Thoracic aorta (tissue), 2 donors: ENCODE results near the gene FNTB. TPM values are rescaled to one million over a fixed set of nuclear protein-coding genes. Genes with fewer than 3 reads are reported as not detected.
A peak's percentile ranks its signal among the peaks of the same experiment; 100 is the strongest.

Experiments used
- ATAC-seq: fragments of 150-250 bp; one replicate; pipeline ENCODE4 v1.8.0; 2017; ENCODE audit warnings: low read depth; ENCODE audit not compliant: insufficient number of reproducible peaks, low FRiP score
- DNase-seq: peaks from one replicate; pipeline ENCODE4 v3.0.0-alpha.2; 2020; ENCODE audit warnings: low spot score
- H3K27ac ChIP-seq, 2 donors: fragments of 200-600 bp; sonication (generic); 1 replicate in 1 of 2; 2 replicates in 1 of 2; pipeline ENCODE4 v1.5.1; 2016; ENCODE audit warnings: mild to moderate bottlenecking in 2 of 2, moderate library complexity in 2 of 2
- H3K27me3 ChIP-seq: fragments of 200-600 bp; sonication (generic); replicated peaks from 2 replicates; pipeline ENCODE4 v1.6.0; 2016; ENCODE audit warnings: mild to moderate bottlenecking; ENCODE audit not compliant: insufficient read depth
- H3K36me3 ChIP-seq: fragments of 200-600 bp; sonication (generic); one replicate; pipeline ENCODE4 v1.5.1; 2016
- H3K4me1 ChIP-seq, 2 donors: fragments of 200-600 bp; sonication (generic); 1 replicate in 1 of 2; 2 replicates in 1 of 2; pipeline versions ENCODE4 v1.5.1 to v1.6.0; 2016; ENCODE audit warnings: low read depth in 2 of 2, mild to moderate bottlenecking in 1 of 2; ENCODE audit not compliant: control insufficient read depth in 1 of 2
- H3K4me3 ChIP-seq: fragments of 200-600 bp; sonication (generic); 2 replicates; pipeline ENCODE4 v1.5.1; 2016; ENCODE audit warnings: mild to moderate bottlenecking
- H3K9me3 ChIP-seq: fragments of 200-600 bp; sonication (generic); 2 replicates; pipeline ENCODE4 v1.5.1; 2016
- total RNA-seq, 2 donors: library from RNA; depleted of rRNA; stranded (reverse); fragments of >200 nt; gene quantifications; one replicate each; pipeline versions ENCODE4 v1.1.0 to v1.2.3, GENCODE V29; 2016
- TF ChIP-seq, protein P1 (sequence below): fragments of 200-600 bp; sonication (generic); IDR thresholded peaks from one replicate; pipeline ENCODE4 v1.5.1; 2019; ENCODE audit warnings: antibody characterized with exemption

FNTB gene
- total RNA-seq, 2 donors from 2014 or later = 6.8 to 18.3 TPM

DNA sequence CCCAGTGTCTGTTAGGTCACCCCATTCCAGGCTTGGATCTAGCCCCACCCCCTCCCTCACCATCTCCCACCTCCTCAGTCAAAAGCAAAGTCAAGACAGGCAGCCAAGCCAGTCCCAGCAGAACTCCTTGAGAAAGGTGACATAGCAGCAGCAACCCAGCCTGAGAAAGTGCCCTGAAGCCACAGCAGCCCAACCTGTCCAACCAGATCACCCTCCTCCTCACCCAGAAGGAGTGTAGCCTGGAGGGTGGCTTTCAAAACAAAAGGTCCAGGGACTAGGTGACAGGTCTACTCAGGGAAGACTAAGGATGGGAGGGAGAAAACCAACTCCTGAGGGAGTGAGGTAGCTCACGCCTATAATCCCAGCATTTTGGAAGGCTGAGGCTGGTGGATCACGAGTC, 19.7 kb upstream of the FNTB start:
- DNase-seq (no peak), ATAC-seq (no peak)
- Histone ChIP-seq H3K36me3 (no peaks in the 10 kb centered on the region), H3K27me3 (no peaks in the 10 kb centered on the region), H3K9me3 (no peaks in the 10 kb centered on the region), H3K4me3 (no peak overlapping the region), H3K27ac (no peak overlapping the region), H3K4me1 (peaks cover 6 to 12% of the 10 kb centered on the region in 2 donors)
- TF ChIP-seq, protein P1, sequence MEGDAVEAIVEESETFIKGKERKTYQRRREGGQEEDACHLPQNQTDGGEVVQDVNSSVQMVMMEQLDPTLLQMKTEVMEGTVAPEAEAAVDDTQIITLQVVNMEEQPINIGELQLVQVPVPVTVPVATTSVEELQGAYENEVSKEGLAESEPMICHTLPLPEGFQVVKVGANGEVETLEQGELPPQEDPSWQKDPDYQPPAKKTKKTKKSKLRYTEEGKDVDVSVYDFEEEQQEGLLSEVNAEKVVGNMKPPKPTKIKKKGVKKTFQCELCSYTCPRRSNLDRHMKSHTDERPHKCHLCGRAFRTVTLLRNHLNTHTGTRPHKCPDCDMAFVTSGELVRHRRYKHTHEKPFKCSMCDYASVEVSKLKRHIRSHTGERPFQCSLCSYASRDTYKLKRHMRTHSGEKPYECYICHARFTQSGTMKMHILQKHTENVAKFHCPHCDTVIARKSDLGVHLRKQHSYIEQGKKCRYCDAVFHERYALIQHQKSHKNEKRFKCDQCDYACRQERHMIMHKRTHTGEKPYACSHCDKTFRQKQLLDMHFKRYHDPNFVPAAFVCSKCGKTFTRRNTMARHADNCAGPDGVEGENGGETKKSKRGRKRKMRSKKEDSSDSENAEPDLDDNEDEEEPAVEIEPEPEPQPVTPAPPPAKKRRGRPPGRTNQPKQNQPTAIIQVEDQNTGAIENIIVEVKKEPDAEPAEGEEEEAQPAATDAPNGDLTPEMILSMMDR = no peak

DNA sequence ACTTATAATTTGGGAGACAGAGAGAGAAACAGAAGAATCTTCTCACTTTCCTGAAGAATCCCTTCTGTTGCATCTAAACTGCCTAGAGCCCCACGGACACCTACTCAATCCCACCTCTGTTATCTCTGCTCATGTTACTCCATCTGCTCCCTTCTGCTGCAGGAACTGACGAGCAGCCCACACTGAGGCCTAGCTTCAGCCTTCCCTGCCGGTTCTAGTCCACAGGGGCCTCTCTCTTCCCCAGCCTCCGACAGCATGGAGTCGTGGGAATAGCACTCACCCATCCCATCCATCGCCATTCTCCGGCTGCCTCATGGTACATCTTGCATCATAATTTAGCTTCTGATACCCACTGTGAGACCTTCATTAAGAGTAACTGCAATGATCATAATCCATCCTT, 18.5 kb upstream of the FNTB start:
- ATAC-seq (no peak), DNase-seq (no peak)
- Histone ChIP-seq H3K27me3 (no peaks in the 10 kb centered on the region), H3K4me1 (peaks cover 6 to 17% of the 10 kb centered on the region in 2 donors), H3K36me3 (no peaks in the 10 kb centered on the region), H3K9me3 (no peaks in the 10 kb centered on the region), H3K27ac (no peak overlapping the region), H3K4me3 (no peak overlapping the region)
- TF ChIP-seq, protein P1 = no peak

DNA sequence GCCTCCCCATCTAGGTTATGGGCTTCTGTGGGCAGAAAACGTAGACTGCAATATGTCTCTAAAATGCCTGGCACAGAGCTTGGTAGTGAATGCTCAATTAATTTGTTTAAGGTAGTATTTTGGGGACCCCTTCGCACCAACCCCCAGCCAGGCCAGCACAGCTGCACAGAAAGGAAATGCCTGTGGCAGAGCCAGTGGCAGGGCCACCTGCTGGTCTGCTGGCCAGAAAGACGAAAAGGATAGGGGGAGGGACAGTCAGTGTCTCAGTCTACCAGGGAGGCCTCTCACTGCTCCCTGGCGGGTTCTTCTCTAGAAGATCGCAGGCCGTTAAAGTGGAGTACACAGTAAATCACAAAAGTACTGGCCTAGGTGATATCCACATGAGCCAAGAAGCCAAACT, 18.0 kb upstream of the FNTB start:
- no peak for DNase-seq
- Histone ChIP-seq H3K4me3 (no peak overlapping the region), H3K4me1 (peaks cover 6 to 17% of the 10 kb centered on the region in 2 donors), H3K27ac (no peak overlapping the region), H3K9me3 (no peaks in the 10 kb centered on the region), H3K27me3 (no peaks in the 10 kb centered on the region), H3K36me3 (no peaks in the 10 kb centered on the region)
- no peak for ATAC-seq
- TF ChIP-seq, protein P1 = no peak

DNA sequence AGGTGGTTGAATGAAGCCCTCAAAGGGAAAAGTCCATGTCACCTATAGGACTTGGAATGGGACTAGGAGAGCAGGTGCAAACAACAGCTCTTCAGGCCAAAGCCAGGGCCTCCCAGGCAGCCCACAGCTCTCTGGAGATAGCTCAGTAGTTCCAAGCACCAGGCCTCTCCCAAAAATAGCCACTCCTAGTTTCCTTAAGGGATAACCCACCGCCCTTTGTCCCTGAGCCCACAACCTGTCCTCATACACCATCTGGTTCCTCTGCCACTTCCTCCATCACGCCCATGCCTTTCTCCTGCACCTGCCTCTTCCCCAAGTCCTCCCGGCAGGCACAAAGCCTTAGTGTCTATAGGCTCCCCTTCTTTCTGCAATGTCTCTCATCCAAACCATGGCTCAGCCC, 16.7 kb upstream of the FNTB start:
- no peak for ATAC-seq
- Histone ChIP-seq H3K9me3 (no peaks in the 10 kb centered on the region), H3K4me3 (no peak overlapping the region), H3K27me3 (no peaks in the 10 kb centered on the region), H3K36me3 (no peaks in the 10 kb centered on the region), H3K27ac (no peak overlapping the region), H3K4me1 (peaks cover 6 to 17% of the 10 kb centered on the region in 2 donors)
- DNase-seq = no peak
- TF ChIP-seq, protein P1 = no peak

DNA sequence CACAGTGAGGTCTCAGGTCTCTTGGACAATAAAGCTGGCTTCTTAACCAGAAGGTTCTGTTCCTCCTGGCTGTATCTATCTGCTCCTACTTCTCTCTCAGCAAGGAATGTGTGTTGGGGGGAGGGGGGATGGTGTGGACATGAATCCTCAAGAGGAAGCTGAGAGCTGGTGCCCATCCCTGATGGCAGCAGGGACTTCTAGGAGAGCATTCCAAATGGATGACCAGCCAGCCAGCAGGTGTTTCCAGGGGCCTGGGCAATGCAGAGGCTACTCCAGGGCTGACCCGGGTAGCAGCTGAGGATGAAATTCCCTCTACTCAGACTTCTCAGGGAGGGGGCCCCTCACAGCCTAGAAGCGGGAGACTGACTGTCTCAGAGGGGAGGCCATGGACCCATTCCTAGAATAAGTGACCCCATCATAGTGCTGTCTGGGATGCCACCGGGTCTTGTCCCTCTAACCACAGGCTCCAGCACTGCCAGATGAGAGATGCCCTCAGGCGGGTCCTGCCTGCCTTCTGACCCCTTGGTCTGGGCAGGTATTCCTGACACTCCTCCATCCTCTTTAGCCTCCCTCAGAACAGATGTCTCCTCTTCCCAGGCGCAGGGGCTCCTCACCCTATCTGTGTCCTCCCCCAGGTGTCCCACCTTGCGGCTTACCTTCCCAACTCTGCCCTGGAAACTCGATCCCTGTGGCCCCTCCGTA, 15.8 kb upstream of the FNTB start:
- TF ChIP-seq, protein P1 = no peak
- peak overlapping the region; percentile 90 for H3K4me3 ChIP-seq
- no peaks in the 10 kb centered on the region for H3K36me3 ChIP-seq
- H3K27ac ChIP-seq = no peak overlapping the region
- ATAC-seq (peak; percentile 6), DNase-seq (no peak)
- H3K27me3 ChIP-seq = no peaks in the 10 kb centered on the region
- no peaks in the 10 kb centered on the region for H3K9me3 ChIP-seq
- H3K4me1 ChIP-seq = peaks cover 6 to 17% of the 10 kb centered on the region in 2 donors
